ENCODE measurements around the gene PROM1.

The PROM1 gene

GRCh38 chr4:16106956-16107355 is 23.1 kb upstream of the PROM1 start:
- no peaks in the 10 kb centered on the region for H4K20me1 ChIP-seq (ENCODE audit: low read depth, low read length)
- no peak overlapping the region for H3K4me3 ChIP-seq (ENCODE audit: insufficient read depth, low read length, poor library complexity, severe bottlenecking)
- no peaks in the 10 kb centered on the region for H3F3A ChIP-seq (ENCODE audit: insufficient read depth)
- no peaks in the 10 kb centered on the region for H3K36me3 ChIP-seq (ENCODE audit: low read length)
- H3K27me3 ChIP-seq (ENCODE audit: low read length): no peaks in the 10 kb centered on the region
- no peak overlapping the region for H2AFZ ChIP-seq (ENCODE audit: low read depth, low read length, severe bottlenecking)
- no peak overlapping the region for H3K27ac ChIP-seq (ENCODE audit: low read depth, low read length)
- H3K9me3 ChIP-seq (ENCODE audit: insufficient read depth, low read length): no peaks in the 10 kb centered on the region
- H3K4me2 ChIP-seq (ENCODE audit: low read depth, low read length, poor library complexity, severe bottlenecking): no peak overlapping the region
- TF ChIP-seq EZH2phosphoT487 (conservative IDR thresholded peaks at IDR 0.05; ENCODE audit: low read length): no peak
- TF ChIP-seq, protein P1, sequence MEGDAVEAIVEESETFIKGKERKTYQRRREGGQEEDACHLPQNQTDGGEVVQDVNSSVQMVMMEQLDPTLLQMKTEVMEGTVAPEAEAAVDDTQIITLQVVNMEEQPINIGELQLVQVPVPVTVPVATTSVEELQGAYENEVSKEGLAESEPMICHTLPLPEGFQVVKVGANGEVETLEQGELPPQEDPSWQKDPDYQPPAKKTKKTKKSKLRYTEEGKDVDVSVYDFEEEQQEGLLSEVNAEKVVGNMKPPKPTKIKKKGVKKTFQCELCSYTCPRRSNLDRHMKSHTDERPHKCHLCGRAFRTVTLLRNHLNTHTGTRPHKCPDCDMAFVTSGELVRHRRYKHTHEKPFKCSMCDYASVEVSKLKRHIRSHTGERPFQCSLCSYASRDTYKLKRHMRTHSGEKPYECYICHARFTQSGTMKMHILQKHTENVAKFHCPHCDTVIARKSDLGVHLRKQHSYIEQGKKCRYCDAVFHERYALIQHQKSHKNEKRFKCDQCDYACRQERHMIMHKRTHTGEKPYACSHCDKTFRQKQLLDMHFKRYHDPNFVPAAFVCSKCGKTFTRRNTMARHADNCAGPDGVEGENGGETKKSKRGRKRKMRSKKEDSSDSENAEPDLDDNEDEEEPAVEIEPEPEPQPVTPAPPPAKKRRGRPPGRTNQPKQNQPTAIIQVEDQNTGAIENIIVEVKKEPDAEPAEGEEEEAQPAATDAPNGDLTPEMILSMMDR (IDR thresholded peaks at IDR 0.05; ENCODE audit: insufficient read depth, low read length, poor library complexity, severe bottlenecking): no peak
- H3K9ac ChIP-seq (ENCODE audit: low read length): no peak overlapping the region
- H3K9me2 ChIP-seq (replicated peaks; ENCODE audit: insufficient read depth, low read length): no peaks in the 10 kb centered on the region
- H3K79me2 ChIP-seq (ENCODE audit: insufficient read depth, low read length): no peaks in the 10 kb centered on the region

DNA sequence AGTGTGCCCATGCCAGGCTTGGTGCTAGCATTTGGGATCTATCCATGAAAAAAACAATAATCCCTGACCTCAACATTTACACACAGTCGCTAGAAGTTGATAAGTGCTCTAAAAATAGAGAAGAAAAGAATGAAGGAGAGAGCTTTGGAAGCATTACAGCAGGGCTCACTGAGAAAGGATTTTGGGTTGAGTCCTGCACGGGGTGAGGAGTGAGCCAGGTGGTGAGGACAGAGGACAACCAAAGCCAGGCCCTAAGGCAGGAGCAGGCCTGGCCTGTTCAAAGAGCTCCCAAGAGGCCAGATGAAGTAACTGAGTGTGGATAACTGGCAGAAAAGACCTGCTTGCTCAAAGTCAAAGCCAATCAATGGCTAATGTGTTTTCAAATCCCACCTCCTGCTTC is 20.7 kb upstream of the PROM1 start:
- Histone ChIP-seq H3K4me3 (ENCODE audit: insufficient read depth, low read length, poor library complexity, severe bottlenecking) (no peak overlapping the region), H3K9me3 (ENCODE audit: insufficient read depth, low read length) (no peaks in the 10 kb centered on the region), H3K27me3 (ENCODE audit: low read length) (no peaks in the 10 kb centered on the region), H3F3A (ENCODE audit: insufficient read depth) (no peaks in the 10 kb centered on the region), H3K4me2 (ENCODE audit: low read depth, low read length, poor library complexity, severe bottlenecking) (no peak overlapping the region), H3K36me3 (ENCODE audit: low read length) (no peaks in the 10 kb centered on the region), H3K9ac (ENCODE audit: low read length) (no peak overlapping the region), H3K79me2 (ENCODE audit: insufficient read depth, low read length) (no peaks in the 10 kb centered on the region), H3K9me2 (replicated peaks; ENCODE audit: insufficient read depth, low read length) (no peaks in the 10 kb centered on the region), H3K27ac (ENCODE audit: low read depth, low read length) (no peak overlapping the region), H4K20me1 (ENCODE audit: low read depth, low read length) (no peaks in the 10 kb centered on the region), H2AFZ (ENCODE audit: low read depth, low read length, severe bottlenecking) (no peak overlapping the region)
- no peak for TF ChIP-seq EZH2phosphoT487 (conservative IDR thresholded peaks at IDR 0.05; ENCODE audit: low read length)
- TF ChIP-seq, protein P1 (IDR thresholded peaks at IDR 0.05; ENCODE audit: insufficient read depth, low read length, poor library complexity, severe bottlenecking): no peak

DNA sequence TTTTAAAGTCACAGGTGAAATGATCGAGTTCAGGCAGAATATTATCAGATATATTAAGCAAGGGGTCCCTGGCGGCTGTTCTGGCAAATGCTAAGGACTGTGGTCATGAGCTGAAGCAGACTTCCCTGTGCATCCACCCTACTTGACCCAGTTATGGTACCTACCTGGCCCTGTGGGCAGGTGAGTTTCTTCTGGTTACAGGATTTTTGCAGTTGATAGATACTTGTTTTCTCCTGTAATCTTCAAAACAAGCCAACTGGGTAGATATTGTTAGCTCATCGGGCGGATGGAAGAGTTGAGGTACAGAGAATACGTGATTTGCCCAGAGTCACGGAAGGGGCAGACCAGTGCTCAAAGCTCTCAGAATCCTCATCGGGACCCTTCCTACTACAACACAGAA is 18.5 kb upstream of the PROM1 start:
- H3K9ac ChIP-seq (ENCODE audit: low read length): no peak overlapping the region
- no peaks in the 10 kb centered on the region for H4K20me1 ChIP-seq (ENCODE audit: low read depth, low read length)
- H3K27me3 ChIP-seq (ENCODE audit: low read length): no peaks in the 10 kb centered on the region
- H3K36me3 ChIP-seq (ENCODE audit: low read length): no peaks in the 10 kb centered on the region
- no peaks in the 10 kb centered on the region for H3F3A ChIP-seq (ENCODE audit: insufficient read depth)
- no peaks in the 10 kb centered on the region for H3K9me2 ChIP-seq (replicated peaks; ENCODE audit: insufficient read depth, low read length)
- no peak overlapping the region for H3K27ac ChIP-seq (ENCODE audit: low read depth, low read length)
- no peak overlapping the region for H3K4me2 ChIP-seq (ENCODE audit: low read depth, low read length, poor library complexity, severe bottlenecking)
- H3K4me3 ChIP-seq (ENCODE audit: insufficient read depth, low read length, poor library complexity, severe bottlenecking): no peak overlapping the region
- no peaks in the 10 kb centered on the region for H3K9me3 ChIP-seq (ENCODE audit: insufficient read depth, low read length)
- TF ChIP-seq, protein P1 (IDR thresholded peaks at IDR 0.05; ENCODE audit: insufficient read depth, low read length, poor library complexity, severe bottlenecking): no peak
- no peak for TF ChIP-seq EZH2phosphoT487 (conservative IDR thresholded peaks at IDR 0.05; ENCODE audit: low read length)
- H2AFZ ChIP-seq (ENCODE audit: low read depth, low read length, severe bottlenecking): no peak overlapping the region
- no peaks in the 10 kb centered on the region for H3K79me2 ChIP-seq (ENCODE audit: insufficient read depth, low read length)
